Prostate gland (tissue), 2 donors: Measurements from ENCODE around the gene LSM3.

ENCODE experiments used
- POLR2A ChIP-seq: fragments of 450-650 bp; IDR thresholded peaks from one replicate; pipeline ENCODE4 v1.6.1; 2016; ENCODE audit warnings: antibody characterized with exemption, mild to moderate bottlenecking
- TF ChIP-seq, protein P1 (sequence below), 4 experiments: fragments of 200-600 bp in 2 of 4; fragments of 450-650 bp in 2 of 4; sonication (generic) in 2 of 4; IDR thresholded peaks; 1 replicate in 3 of 4; 2 replicates in 1 of 4; pipeline ENCODE4 v1.5.1; 2016 to 2019; ENCODE audit warnings: antibody characterized with exemption in 4 of 4, mild to moderate bottlenecking in 2 of 4, moderate library complexity in 2 of 4

DNA sequence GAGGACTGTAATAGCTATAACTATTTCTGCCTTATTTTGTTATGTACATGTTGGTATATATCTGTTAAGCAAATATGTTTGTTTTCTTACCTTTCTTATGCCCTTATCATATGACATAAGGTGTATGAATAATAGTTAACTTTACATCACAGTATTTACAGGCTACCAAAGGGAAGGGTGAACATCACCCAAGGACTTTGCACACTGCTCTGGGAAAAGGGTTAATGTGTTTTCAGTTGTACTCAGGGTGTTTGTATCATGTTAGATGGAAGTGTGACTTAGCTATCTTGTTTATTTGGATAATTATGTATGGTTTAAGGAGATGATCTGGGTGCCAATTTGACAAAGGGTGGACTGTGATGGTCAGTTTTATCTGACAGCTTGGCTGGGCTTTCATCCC lies 60.3 kb downstream of the LSM3 start:
- no peak for TF ChIP-seq POLR2A
- TF ChIP-seq, protein P1, sequence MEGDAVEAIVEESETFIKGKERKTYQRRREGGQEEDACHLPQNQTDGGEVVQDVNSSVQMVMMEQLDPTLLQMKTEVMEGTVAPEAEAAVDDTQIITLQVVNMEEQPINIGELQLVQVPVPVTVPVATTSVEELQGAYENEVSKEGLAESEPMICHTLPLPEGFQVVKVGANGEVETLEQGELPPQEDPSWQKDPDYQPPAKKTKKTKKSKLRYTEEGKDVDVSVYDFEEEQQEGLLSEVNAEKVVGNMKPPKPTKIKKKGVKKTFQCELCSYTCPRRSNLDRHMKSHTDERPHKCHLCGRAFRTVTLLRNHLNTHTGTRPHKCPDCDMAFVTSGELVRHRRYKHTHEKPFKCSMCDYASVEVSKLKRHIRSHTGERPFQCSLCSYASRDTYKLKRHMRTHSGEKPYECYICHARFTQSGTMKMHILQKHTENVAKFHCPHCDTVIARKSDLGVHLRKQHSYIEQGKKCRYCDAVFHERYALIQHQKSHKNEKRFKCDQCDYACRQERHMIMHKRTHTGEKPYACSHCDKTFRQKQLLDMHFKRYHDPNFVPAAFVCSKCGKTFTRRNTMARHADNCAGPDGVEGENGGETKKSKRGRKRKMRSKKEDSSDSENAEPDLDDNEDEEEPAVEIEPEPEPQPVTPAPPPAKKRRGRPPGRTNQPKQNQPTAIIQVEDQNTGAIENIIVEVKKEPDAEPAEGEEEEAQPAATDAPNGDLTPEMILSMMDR (IDR thresholded peaks at IDR 0.05): no peak
